Thoracic aorta (tissue), 2 donors: Measurements from ENCODE around the gene INSM1. TPM values are rescaled to one million over a fixed set of nuclear protein-coding genes. Genes with fewer than 3 reads are reported as not detected.

Experiments
- ATAC-seq: fragments of 150-250 bp; one replicate; pipeline ENCODE4 v1.8.0; 2017; ENCODE audit warnings: low read depth; ENCODE audit not compliant: insufficient number of reproducible peaks, low FRiP score
- DNase-seq: peaks from one replicate; pipeline ENCODE4 v3.0.0-alpha.2; 2020; ENCODE audit warnings: low spot score
- H3K27ac ChIP-seq, 2 donors: fragments of 200-600 bp; sonication (generic); 1 replicate in 1 of 2; 2 replicates in 1 of 2; pipeline ENCODE4 v1.5.1; 2016; ENCODE audit warnings: mild to moderate bottlenecking in 2 of 2, moderate library complexity in 2 of 2
- H3K27me3 ChIP-seq: fragments of 200-600 bp; sonication (generic); replicated peaks from 2 replicates; pipeline ENCODE4 v1.6.0; 2016; ENCODE audit warnings: mild to moderate bottlenecking; ENCODE audit not compliant: insufficient read depth
- H3K36me3 ChIP-seq: fragments of 200-600 bp; sonication (generic); one replicate; pipeline ENCODE4 v1.5.1; 2016
- H3K4me1 ChIP-seq, 2 donors: fragments of 200-600 bp; sonication (generic); 1 replicate in 1 of 2; 2 replicates in 1 of 2; pipeline versions ENCODE4 v1.5.1 to v1.6.0; 2016; ENCODE audit warnings: low read depth in 2 of 2, mild to moderate bottlenecking in 1 of 2; ENCODE audit not compliant: control insufficient read depth in 1 of 2
- H3K4me3 ChIP-seq: fragments of 200-600 bp; sonication (generic); 2 replicates; pipeline ENCODE4 v1.5.1; 2016; ENCODE audit warnings: mild to moderate bottlenecking
- H3K9me3 ChIP-seq: fragments of 200-600 bp; sonication (generic); 2 replicates; pipeline ENCODE4 v1.5.1; 2016
- CTCF ChIP-seq: fragments of 200-600 bp; sonication (generic); IDR thresholded peaks from one replicate; pipeline ENCODE4 v1.5.1; 2019; ENCODE audit warnings: antibody characterized with exemption
- total RNA-seq, 2 donors: library from RNA; depleted of rRNA; stranded (reverse); fragments of >200 nt; gene quantifications; one replicate each; pipeline versions ENCODE4 v1.1.0 to v1.2.3, GENCODE V29; 2016

Gene INSM1
- total RNA-seq, 2 donors from 2014 or later, result not detected

- DNase-seq, result no peak
- no peak for TF ChIP-seq CTCF
- Histone ChIP-seq H3K4me1 (no peaks in the 10 kb centered on the region), H3K27me3 (no peaks in the 10 kb centered on the region), H3K36me3 (no peaks in the 10 kb centered on the region), H3K27ac (no peak overlapping the region), H3K4me3 (no peak overlapping the region), H3K9me3 (no peaks in the 10 kb centered on the region)
- ATAC-seq, result no peak
Observed at GRCh38 chr20:20333866-20334265, 34.0 kb upstream of the INSM1 start.

- H3K4me1 ChIP-seq, result no peaks in the 10 kb centered on the region
- DNase-seq (no peak), ATAC-seq (no peak)
- no peak for TF ChIP-seq CTCF
- H3K27ac ChIP-seq, result no peak overlapping the region
- H3K27me3 ChIP-seq, result no peaks in the 10 kb centered on the region
- no peaks in the 10 kb centered on the region for H3K9me3 ChIP-seq
- H3K36me3 ChIP-seq, result no peaks in the 10 kb centered on the region
- no peak overlapping the region for H3K4me3 ChIP-seq
Observed at GRCh38 chr20:20334489-20334888, 33.4 kb upstream of the INSM1 start.

GRCh38 chr20:20338133-20338730 lies 29.7 kb upstream of the INSM1 start:
- Histone ChIP-seq H3K36me3 (no peaks in the 10 kb centered on the region), H3K27ac (no peak overlapping the region), H3K27me3 (no peaks in the 10 kb centered on the region), H3K4me3 (no peak overlapping the region), H3K9me3 (no peaks in the 10 kb centered on the region), H3K4me1 (no peaks in the 10 kb centered on the region)
- no peak for ATAC-seq
- no peak for DNase-seq
- no peak for TF ChIP-seq CTCF

GRCh38 chr20:20340443-20340842 lies 27.5 kb upstream of the INSM1 start:
- TF ChIP-seq CTCF, result no peak
- Histone ChIP-seq H3K4me1 (no peaks in the 10 kb centered on the region), H3K27ac (no peak overlapping the region), H3K36me3 (no peaks in the 10 kb centered on the region), H3K27me3 (no peaks in the 10 kb centered on the region), H3K9me3 (no peaks in the 10 kb centered on the region), H3K4me3 (no peak overlapping the region)
- DNase-seq (no peak), ATAC-seq (no peak)

- DNase-seq, result no peak
- H3K9me3 ChIP-seq, result no peaks in the 10 kb centered on the region
- no peak for ATAC-seq
- no peaks in the 10 kb centered on the region for H3K36me3 ChIP-seq
- H3K27me3 ChIP-seq, result no peaks in the 10 kb centered on the region
- no peak overlapping the region for H3K27ac ChIP-seq
- H3K4me3 ChIP-seq, result no peak overlapping the region
- no peaks in the 10 kb centered on the region for H3K4me1 ChIP-seq
- TF ChIP-seq CTCF, result no peak
Observed at GRCh38 chr20:20341371-20341770, 26.5 kb upstream of the INSM1 start.
